Measurements from ENCODE around the gene ITPR1.

ITPR1 gene

GRCh38 chr3:4613366-4613765 lies 120.2 kb downstream of the ITPR1 start:
- no peak for FAIRE-seq
- no peak for TF ChIP-seq CTCF (IDR thresholded peaks at IDR 0.05; ENCODE audit: insufficient read depth, missing control alignments)
- no peak for DNase-seq (ENCODE audit: insufficient read length, low spot score)

- no peak for TF ChIP-seq CTCF (IDR thresholded peaks at IDR 0.05; ENCODE audit: insufficient read depth, missing control alignments)
- FAIRE-seq = no peak
- DNase-seq (ENCODE audit: insufficient read length, low spot score) = no peak
Measured at GRCh38 chr3:4614070-4614469, 120.9 kb downstream of the ITPR1 start.

GRCh38 chr3:4614927-4615326 lies 121.8 kb downstream of the ITPR1 start:
- DNase-seq (ENCODE audit: insufficient read length, low spot score) = no peak
- TF ChIP-seq CTCF (IDR thresholded peaks at IDR 0.05; ENCODE audit: insufficient read depth, missing control alignments) = no peak
- no peak for FAIRE-seq

- no peak for TF ChIP-seq CTCF (IDR thresholded peaks at IDR 0.05; ENCODE audit: insufficient read depth, missing control alignments)
- no peak for DNase-seq (ENCODE audit: insufficient read length, low spot score)
- FAIRE-seq = no peak
Measured at GRCh38 chr3:4615750-4616149, 122.6 kb downstream of the ITPR1 start.

- FAIRE-seq = no peak
Measured at GRCh38 chr3:4623421-4623999, 130.4 kb downstream of the ITPR1 start.

GRCh38 chr3:4627651-4628375 lies 134.7 kb downstream of the ITPR1 start:
- DNase-seq (ENCODE audit: insufficient read length, low spot score) (no peak), FAIRE-seq (no peak)
- TF ChIP-seq CTCF (IDR thresholded peaks at IDR 0.05; ENCODE audit: insufficient read depth, missing control alignments) = no peak

More at GRCh38 chr3:4623421-4623999, 130.4 kb downstream of the ITPR1 start:
- TF ChIP-seq CTCF (IDR thresholded peaks at IDR 0.05; ENCODE audit: insufficient read depth, missing control alignments) = no peak
- no peak for DNase-seq (ENCODE audit: insufficient read length, low spot score)

Data from D721Med (cell line).